ENCODE measurements around the gene SDK2.

Gene SDK2

DNA sequence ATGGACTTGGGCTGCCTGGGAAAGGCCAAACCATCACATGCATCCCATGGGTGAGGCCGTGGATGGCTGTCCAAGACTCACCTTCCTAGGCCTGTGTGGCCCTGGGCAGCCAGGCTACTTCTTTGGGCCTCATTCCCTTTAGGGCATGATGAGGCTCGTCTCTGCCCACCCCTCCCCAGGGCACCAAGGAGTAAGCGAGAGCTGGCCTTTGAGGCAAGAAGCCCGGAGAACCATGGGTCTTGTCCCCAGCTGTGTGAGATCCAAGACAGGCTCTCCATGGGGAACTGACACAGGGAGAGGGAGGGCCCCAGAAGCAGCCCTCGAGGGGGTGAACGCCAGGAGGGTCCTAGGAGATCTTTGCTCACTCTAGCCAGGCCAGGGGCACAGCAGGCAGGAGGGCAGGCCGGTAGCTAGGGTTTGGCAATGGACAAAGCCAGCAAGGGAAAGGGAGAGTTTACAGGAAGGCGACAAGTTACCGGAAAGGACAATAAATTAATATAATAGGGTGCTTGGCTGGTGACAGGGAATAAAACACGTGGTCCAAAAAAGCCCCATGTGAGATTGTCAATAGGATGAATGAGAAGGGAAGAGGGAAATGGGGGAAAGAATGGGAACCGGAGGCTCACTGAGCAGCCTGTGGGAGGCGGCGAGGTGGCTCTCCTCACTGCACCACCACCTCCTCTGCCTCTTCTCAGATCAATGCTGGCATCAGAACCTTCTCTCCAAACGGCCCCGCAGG lies 119.1 kb downstream of the SDK2 start:
- no peak for DNase-seq (ENCODE audit: low read depth)
- no peak overlapping the region for H3K4me3 ChIP-seq (ENCODE audit: low read depth, low read length)
- TF ChIP-seq, protein P1, sequence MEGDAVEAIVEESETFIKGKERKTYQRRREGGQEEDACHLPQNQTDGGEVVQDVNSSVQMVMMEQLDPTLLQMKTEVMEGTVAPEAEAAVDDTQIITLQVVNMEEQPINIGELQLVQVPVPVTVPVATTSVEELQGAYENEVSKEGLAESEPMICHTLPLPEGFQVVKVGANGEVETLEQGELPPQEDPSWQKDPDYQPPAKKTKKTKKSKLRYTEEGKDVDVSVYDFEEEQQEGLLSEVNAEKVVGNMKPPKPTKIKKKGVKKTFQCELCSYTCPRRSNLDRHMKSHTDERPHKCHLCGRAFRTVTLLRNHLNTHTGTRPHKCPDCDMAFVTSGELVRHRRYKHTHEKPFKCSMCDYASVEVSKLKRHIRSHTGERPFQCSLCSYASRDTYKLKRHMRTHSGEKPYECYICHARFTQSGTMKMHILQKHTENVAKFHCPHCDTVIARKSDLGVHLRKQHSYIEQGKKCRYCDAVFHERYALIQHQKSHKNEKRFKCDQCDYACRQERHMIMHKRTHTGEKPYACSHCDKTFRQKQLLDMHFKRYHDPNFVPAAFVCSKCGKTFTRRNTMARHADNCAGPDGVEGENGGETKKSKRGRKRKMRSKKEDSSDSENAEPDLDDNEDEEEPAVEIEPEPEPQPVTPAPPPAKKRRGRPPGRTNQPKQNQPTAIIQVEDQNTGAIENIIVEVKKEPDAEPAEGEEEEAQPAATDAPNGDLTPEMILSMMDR (conservative IDR thresholded peaks at IDR 0.05; ENCODE audit: low read depth, low read length) = no peak

DNA sequence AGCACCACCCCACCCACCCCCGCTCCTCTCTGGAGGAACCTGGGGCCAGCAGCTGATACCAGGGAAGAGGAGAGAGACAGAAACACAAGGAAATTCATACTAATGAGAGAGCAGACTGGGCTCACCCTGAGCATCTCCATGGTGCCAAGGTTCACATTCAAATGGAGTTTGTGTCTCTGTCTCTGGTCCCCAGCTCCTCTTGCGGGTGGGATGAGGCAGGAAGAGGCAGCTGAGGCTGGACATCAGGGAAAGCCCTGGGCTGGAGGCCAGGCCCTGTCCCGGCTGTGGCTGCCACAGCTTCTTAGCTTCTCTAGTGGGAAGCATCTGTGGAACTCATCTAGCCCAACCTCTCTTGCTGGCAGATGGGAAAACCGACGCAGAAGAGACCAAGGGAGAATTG lies 121.5 kb downstream of the SDK2 start:
- DNase-seq (ENCODE audit: low read depth) = no peak
- H3K4me3 ChIP-seq (ENCODE audit: low read depth, low read length) = no peak overlapping the region
- TF ChIP-seq, protein P1 (conservative IDR thresholded peaks at IDR 0.05; ENCODE audit: low read depth, low read length) = no peak

DNA sequence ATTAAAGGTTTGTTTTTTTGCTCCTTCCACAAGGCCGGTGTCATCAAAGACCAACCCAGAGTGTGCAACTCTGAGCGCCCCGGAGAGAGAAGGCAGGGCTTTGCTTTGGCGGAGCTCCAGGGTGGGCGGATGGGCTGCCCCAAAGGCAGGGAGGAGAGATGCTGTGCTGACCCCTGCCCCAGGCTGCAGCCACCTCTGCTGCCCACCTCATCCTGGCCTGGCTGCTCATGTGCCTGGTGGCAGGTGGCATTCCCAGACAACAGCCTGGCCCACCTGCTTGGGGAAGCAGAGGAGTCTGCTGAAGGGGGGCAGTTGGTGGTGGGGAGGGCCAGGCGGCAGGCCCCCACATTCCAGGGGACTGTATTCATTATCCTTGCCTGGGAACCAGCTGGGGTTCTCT lies 122.1 kb downstream of the SDK2 start:
- DNase-seq (ENCODE audit: low read depth) = no peak
- H3K4me3 ChIP-seq (ENCODE audit: low read depth, low read length) = no peak overlapping the region
- TF ChIP-seq, protein P1 (conservative IDR thresholded peaks at IDR 0.05; ENCODE audit: low read depth, low read length) = no peak

DNA sequence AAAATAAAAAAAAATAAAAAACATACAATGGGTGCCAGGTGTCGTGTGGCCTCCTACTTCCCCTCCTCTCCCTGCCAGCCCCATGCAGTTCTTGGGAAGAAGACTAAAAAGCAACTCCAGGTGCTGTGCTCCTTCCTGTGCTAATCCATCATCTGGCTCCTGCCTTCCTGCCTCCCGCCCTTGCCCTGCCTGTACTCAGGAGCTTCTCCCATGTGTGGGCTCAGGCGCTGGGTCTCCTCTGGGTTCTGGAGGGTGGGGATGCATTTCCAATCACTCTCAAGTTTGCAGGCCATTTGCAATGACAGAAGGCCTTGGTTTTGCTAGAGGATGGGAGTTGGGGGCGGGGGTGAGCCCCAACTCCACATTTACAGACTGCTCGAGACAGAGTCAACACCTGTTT lies 122.9 kb downstream of the SDK2 start:
- TF ChIP-seq, protein P1 (conservative IDR thresholded peaks at IDR 0.05; ENCODE audit: low read depth, low read length) = no peak

DNA sequence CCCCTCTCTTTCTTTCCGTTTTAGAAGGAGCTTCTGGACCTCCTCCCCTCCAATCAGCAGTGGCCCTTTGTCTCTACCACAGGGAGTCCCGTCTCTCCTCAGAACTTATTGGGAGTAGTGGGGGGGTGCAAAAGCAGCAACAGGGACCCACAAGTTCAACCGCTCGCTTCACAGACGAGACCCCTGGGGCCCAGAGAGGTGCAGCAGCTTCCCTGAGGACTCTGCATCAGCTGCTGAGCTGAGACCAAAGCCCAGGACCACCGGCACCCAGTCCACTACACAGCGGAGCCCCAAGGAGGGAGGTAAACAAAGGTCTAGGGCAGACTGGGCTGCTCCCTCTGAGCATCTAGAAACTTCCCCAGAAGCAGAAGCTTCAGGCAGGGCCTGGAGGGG lies 123.9 kb downstream of the SDK2 start:
- TF ChIP-seq, protein P1 (conservative IDR thresholded peaks at IDR 0.05; ENCODE audit: low read depth, low read length) = no peak
- DNase-seq (ENCODE audit: low read depth) = no peak

More for the DNA sequence above, 122.9 kb downstream of the SDK2 start:
- no peak for DNase-seq (ENCODE audit: low read depth)
- no peak overlapping the region for H3K4me3 ChIP-seq (ENCODE audit: low read depth, low read length)

DNA sequence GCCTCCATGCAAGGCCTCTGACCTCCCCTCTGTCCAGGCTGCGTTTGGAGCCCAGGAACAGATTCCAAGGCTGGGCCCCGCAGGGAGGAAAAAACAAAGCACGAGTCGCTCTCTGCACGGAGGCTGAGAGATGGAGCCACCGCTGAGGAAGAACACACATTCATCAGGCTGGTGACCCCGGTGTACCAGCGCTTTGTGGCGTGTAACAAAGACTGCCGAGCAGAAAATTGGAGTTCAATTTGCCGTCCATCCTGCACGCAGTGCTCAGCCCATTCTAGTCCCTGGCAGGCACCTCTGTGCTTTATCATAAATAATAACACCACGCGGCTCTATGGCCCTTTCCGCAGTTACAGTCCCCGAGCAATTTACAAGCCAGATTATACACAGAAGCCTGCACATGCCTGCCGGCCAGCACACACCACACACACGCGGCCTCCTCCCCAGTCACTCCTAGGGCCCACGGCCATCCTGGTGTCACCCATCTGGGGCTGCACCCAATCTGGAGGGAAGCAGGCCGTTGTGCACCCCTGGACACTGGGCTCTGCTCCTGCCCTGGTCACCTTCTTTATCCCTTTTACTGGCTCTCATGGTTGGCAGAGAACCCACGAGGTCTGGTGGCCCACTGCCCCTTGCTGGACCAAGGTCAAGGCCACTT lies 124.4 kb downstream of the SDK2 start:
- no peak overlapping the region for H3K4me3 ChIP-seq (ENCODE audit: low read depth, low read length)
- TF ChIP-seq, protein P1 (conservative IDR thresholded peaks at IDR 0.05; ENCODE audit: low read depth, low read length) = no peak
- DNase-seq (ENCODE audit: low read depth) = no peak

More for the DNA sequence above, 123.9 kb downstream of the SDK2 start:
- H3K4me3 ChIP-seq (ENCODE audit: low read depth, low read length) = no peak overlapping the region

DNA sequence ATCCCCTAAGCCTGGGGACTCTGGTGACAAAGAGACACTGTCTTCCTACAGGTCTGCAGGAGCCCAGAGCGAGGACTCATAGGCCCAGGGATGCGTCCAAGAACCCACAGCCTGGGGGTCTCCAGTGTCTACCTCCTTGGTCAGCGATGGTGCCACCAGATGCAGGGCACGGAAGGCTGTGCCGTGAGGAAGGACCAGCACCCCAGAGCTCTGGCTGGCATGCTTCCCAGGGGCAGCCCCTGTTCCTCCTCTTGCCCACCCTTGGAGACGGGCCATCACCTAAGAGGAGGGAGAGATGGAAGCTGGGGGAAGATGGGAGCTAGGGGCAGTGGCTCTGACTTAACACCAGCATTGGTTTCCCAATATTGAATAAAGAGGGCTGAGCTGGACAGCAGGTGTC lies 125.2 kb downstream of the SDK2 start:
- DNase-seq (ENCODE audit: low read depth) = no peak
- H3K4me3 ChIP-seq (ENCODE audit: low read depth, low read length) = no peak overlapping the region
- TF ChIP-seq, protein P1 (conservative IDR thresholded peaks at IDR 0.05; ENCODE audit: low read depth, low read length) = no peak
